Heart left ventricle (tissue), 16 donors: ENCODE data around the gene LCN1. TPM values are rescaled to one million over a fixed set of nuclear protein-coding genes. Genes with fewer than 3 reads are reported as not detected.
"Not testable (repeated sequence)": the region's sequence is repeated elsewhere in the genome, so short reads cannot be mapped to it uniquely, and the experiment has no call there.

Source experiments
- ATAC-seq, 4 donors: fragments of 200-7000 bp; cut with Tn5 transposase; one replicate each; pipeline ENCODE4 v1.9.1; 2020 to 2022; ENCODE audit warnings: moderate library complexity in 4 of 4, mild to moderate bottlenecking in 3 of 4, moderate number of reproducible peaks in 1 of 4
- DNase-seq, 5 donors: peaks; one replicate each; pipeline ENCODE4 v3.0.0-alpha.2; 2020
- H3K27ac ChIP-seq, 12 donors: fragments of 200-600 bp; sonication (generic) in 4 of 12; one replicate each; pipeline versions ENCODE4 v1.5.0 to v1.8.0; 2016 to 2022; ENCODE audit warnings: mild to moderate bottlenecking in 2 of 12
- H3K27me3 ChIP-seq, 9 donors: fragments of 200-600 bp; sonication (generic) in 2 of 9; one replicate each; pipeline versions ENCODE4 v1.5.1 to v1.8.0; 2016 to 2022; ENCODE audit warnings: mild to moderate bottlenecking in 3 of 9
- H3K36me3 ChIP-seq, 9 donors: fragments of 200-600 bp; sonication (generic) in 2 of 9; one replicate each; pipeline versions ENCODE4 v1.5.0 to v1.8.0; 2018 to 2022; ENCODE audit warnings: mild to moderate bottlenecking in 2 of 9
- H3K4me1 ChIP-seq, 12 donors: fragments of 200-600 bp; sonication (generic) in 4 of 12; one replicate each; pipeline versions ENCODE4 v1.5.0 to v1.8.0; 2016 to 2022; ENCODE audit warnings: mild to moderate bottlenecking in 3 of 12
- H3K4me3 ChIP-seq, 12 donors: fragments of 200-600 bp; sonication (generic) in 4 of 12; one replicate each; pipeline versions ENCODE4 v1.5.0 to v1.8.0; 2017 to 2022; ENCODE audit warnings: mild to moderate bottlenecking in 9 of 12, moderate library complexity in 4 of 12
- H3K9me3 ChIP-seq, 12 donors: fragments of 200-600 bp; sonication (generic) in 4 of 12; one replicate each; pipeline versions ENCODE4 v1.5.0 to v1.8.0; 2016 to 2022; ENCODE audit warnings: mild to moderate bottlenecking in 1 of 12
- CTCF ChIP-seq, 12 donors: fragments of 200-600 bp; sonication (generic) in 4 of 12; IDR thresholded peaks; one replicate each; pipeline versions ENCODE4 v1.5.0 to v1.8.0; 2018 to 2022; ENCODE audit warnings: antibody characterized with exemption in 12 of 12, mild to moderate bottlenecking in 5 of 12
- POLR2A ChIP-seq, 2 donors: fragments of 450-650 bp; IDR thresholded peaks; one replicate each; pipeline ENCODE4 v1.6.1; 2017; ENCODE audit warnings: antibody characterized with exemption in 2 of 2, mild to moderate bottlenecking in 2 of 2, moderate library complexity in 2 of 2
- WGBS, 4 donors: extraction: QIAGEN DNeasy Blood & Tissue Kit in 2 of 4; methylation state at CpG; one replicate each; pipeline versions ENCODE4 v1.1.5 to v1.1.7; 2013 to 2018; 5-methylcytosine and 5-hydroxymethylcytosine counted together
- intact Hi-C, 10 donors: fragments of 100-400 bp; cut with DNase I; formaldehyde crosslinking; loops; one replicate each; pipeline versions ENCODE4 v1.11.1 to v1.14.2; 2022
- polyA plus RNA-seq, 2 donors: library from polyadenylated mRNA; stranded (reverse); fragments of 200-250 nt; gene quantifications; one replicate each; pipeline ENCODE4 v1.2.3, GENCODE V29; 2013
- total RNA-seq, 9 donors: library from RNA; depleted of rRNA in 2 of 9; stranded (reverse); fragments of >200 nt in 2 of 9; fragmentation: NEBNext Ultra II Directional in 3 of 9; extraction: Animal tissue kit (Norgen Biotek cat#: 25700) in 3 of 9; gene quantifications; one replicate each; pipeline versions ENCODE4 v1.1.0 to v1.2.4, GENCODE V29; 2016 to 2023
- donor health status: ischemic (EF 13 %, LVEDD 7.1; RV severe dilation, severe dysfunction).
- donor health status: healthy with polysubstance abuse.
- donor health status: DM: no; HTN: yes; CAD: no.
- donor health status: DM: no; HTN: no; CAD: no.
- donor health status: ischemic (EF 25% LVEDD 6.9; RV normal size, moderate dysfunction).
- donor health status: ischemic (EF 25% LVEDD 5.7; RV mildly dilated, moderate dysfunction).
- donor health status: healthy.
- donor health status: DM: yes; HTN: yes; CAD: no.
- donor health status: ischemic (EF 35%, LVEDD 5.7; RV mildly dilated, moderate dysfunction).
- donor health status: nonischemic (EF 11% LVEDD 7.7; RV severe dilation, severe dysfunction).
- donor health status: DM: yes; HTN: yes; CAD: no.
- donor health status: PGD.
- donor health status: ischemic (EF 29% LVEDD 5.4; RV normal size, mild dysfunction).
- donor health status: nonischemic (EF 23%, LVEDD 6.1; RV moderate dilation, normal function).

LCN1 gene
- total and polyA plus RNA-seq, 11 donors: 0.33 to 0.50 (median 0.37) TPM; not detected in 8

GRCh38 chr9:135513351-135513846 lies 7.8 kb upstream of the LCN1 start:
- H3K4me3 ChIP-seq: no peak overlapping the region
- ATAC-seq: peak in 2 of 4 donors; percentile 18 to 64
- DNase-seq: peak in 1 of 5 donors; percentile 37

GRCh38 chr9:135513906-135514305 lies 7.3 kb upstream of the LCN1 start:
- H3K27ac ChIP-seq, ATAC-seq, H3K4me3 ChIP-seq, intact Hi-C loops, H3K4me1 ChIP-seq, H3K27me3 ChIP-seq, H3K36me3 ChIP-seq, DNase-seq: not testable (repeated sequence)
- peaks cover 0 to 16% (median 9%) of the 10 kb centered on the region in 12 donors for H3K9me3 ChIP-seq
- 85 to 91% (median 86%) methylated on average over 9 of the region's 9 CpGs for WGBS, 4 donors

More at GRCh38 chr9:135513351-135513846, 7.8 kb upstream of the LCN1 start:
- Histone ChIP-seq H3K4me1 (no peaks in the 10 kb centered on the region), H3K27me3 (no peaks in the 10 kb centered on the region), H3K27ac (no peak overlapping the region), H3K9me3 (peaks cover 0 to 21% (median 10%) of the 10 kb centered on the region in 12 donors), H3K36me3 (no peaks in the 10 kb centered on the region)
- intact Hi-C loops: no loop called here
- 77 to 87% (median 87%) methylated on average over 18 to 19 of the region's 19 CpGs for WGBS, 4 donors
- TF ChIP-seq CTCF (IDR thresholded peaks at IDR 0.05): no peak

GRCh38 chr9:135514342-135515082 lies 6.7 kb upstream of the LCN1 start:
- DNase-seq: peak in 2 of 5 donors; percentile 5 to 26
- Histone ChIP-seq H3K36me3 (no peaks in the 10 kb centered on the region), H3K9me3 (peaks cover 0 to 10% (median 3%) of the 10 kb centered on the region in 12 donors), H3K4me3 (no peak overlapping the region), H3K4me1 (no peaks in the 10 kb centered on the region), H3K27me3 (no peaks in the 10 kb centered on the region), H3K27ac (no peak overlapping the region)
- TF ChIP-seq POLR2A (IDR thresholded peaks at IDR 0.05) (no peak), CTCF (IDR thresholded peaks at IDR 0.05) (no peak)
- no peak for ATAC-seq
- intact Hi-C loops: no loop called here
- whole genome bisulfite sequencing, 4 donors: 78 to 88% (median 83%) methylated on average over 13 to 17 of the region's 17 CpGs

DNA sequence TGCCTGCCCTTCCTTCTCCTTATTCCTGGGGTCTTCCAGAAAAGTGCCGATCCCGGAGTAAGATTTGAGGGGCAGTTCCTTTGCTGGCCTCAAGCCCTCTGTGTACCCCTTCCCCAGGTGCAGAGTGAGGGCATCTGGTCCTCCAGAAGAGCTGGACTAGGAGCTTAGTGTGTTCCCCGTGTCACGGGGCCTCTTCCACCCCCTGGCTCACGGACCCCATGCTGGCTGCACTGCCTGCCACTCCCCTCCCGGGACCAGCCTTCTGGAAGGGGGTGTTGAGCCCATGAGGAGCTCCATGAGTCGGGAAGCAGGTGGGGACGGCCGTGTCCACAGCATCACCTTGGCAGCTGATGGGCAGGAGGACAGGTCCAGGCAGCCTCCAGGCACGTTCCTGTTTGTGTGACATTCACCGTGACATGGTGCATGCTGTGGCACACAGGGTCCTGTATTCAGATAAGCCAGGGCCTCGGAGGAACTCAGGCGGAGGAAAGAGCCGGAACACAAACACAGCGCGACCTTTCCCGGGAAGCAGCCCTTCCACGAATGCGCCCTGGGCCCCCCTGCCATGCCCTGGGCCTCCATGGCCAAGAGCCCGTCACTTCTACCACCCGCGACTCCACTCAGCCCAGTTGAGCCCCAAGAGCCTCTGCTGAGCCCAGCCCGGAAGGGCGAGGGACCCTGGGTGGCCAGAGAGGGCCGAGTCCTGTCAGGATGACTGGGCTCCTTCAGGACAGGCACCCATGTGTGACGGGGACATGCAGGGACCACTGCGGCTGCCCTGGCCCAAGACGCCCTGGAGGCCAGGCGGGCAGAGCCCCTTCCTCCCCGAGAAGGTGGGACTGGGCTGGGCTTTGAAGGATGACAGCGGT lies 5.9 kb upstream of the LCN1 start:
- intact Hi-C loops: no loop called here
- TF ChIP-seq CTCF (IDR thresholded peaks at IDR 0.05) (no peak), POLR2A (IDR thresholded peaks at IDR 0.05) (no peak)
- H3K9me3 ChIP-seq: peaks cover 0 to 2% (median 0%) of the 10 kb centered on the region in 12 donors
- H3K4me3 ChIP-seq: no peak overlapping the region
- DNase-seq: peak in 2 of 5 donors; percentile 14 to 47
- no peaks in the 10 kb centered on the region for H3K27me3 ChIP-seq
- no peaks in the 10 kb centered on the region for H3K36me3 ChIP-seq
- 81 to 91% (median 85%) methylated on average over 30 to 31 of the region's 31 CpGs for WGBS, 4 donors
- H3K27ac ChIP-seq: no peak overlapping the region
- no peak for ATAC-seq
- no peaks in the 10 kb centered on the region for H3K4me1 ChIP-seq
